Kidney glomerular epithelial cell (primary cell): ENCODE results near the gene GPBAR1.
"Not testable (repeated sequence)": the region's sequence is repeated elsewhere in the genome, so short reads cannot be mapped to it uniquely, and the experiment has no call there.

Source experiments
- DNase-seq: peaks from one replicate; lab custom pipeline; 2025; lab: John Stamatoyannopoulos, UW

GPBAR1 gene

DNA sequence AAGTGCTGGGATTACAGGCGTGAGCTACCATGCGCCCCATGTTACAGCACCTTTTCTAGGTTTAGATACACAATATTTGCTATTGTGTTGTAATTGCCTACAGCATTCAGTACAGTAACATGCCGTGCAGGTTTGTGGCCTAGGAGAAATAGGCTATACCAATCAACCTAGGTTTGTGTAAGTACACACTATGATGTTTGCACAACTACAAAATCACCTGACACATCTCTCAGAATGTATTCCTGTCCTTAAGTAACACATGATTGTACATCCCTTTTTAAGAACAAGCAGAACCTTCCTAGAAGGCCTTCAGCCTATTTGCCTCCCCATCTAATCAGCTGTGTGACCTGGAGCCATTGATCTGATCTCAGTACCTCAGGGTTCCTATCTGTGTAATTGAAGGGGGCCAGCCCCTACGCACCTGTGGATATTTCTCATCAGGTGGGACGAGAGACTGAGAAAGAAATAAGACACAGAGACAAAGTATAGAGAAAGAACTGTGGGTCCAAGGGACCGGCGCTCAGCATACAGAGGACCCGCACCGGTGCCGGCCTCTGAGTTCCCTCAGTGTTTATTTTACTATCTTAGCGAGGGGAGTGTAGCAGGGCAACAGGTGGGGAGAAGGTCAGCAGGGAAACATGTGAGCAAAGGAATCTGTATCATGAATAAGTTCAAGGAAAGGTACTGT is 50.2 kb downstream of the GPBAR1 start:
- no peak for DNase-seq

GRCh38 chr2:218311541-218312266 is 50.9 kb downstream of the GPBAR1 start:
- DNase-seq: not testable (repeated sequence)

GRCh38 chr2:218312267-218312756 is 51.5 kb downstream of the GPBAR1 start:
- no peak for DNase-seq

GRCh38 chr2:218313356-218313755 is 52.5 kb downstream of the GPBAR1 start:
- no peak for DNase-seq
